ENCODE measurements around the gene NUP50.

NUP50 gene

GRCh38 chr22:45163451-45164269, at the start of gene NUP50:
Gene NUP50, plus strand, starts transcription at chr22:45163925. Its CDS starts 4,253 bp downstream, at chr22:45168178.
- Histone ChIP-seq H3K27ac (ENCODE audit: low read length) (no peak within 1 kb of the TSS), H3K9me3 (ENCODE audit: control insufficient read depth, insufficient read depth, low read length) (no peaks in the 10 kb centered on the region), H3K27me3 (ENCODE audit: control insufficient read depth, insufficient read depth, low read length) (no peaks in the 10 kb centered on the region), H3K36me3 (ENCODE audit: control insufficient read depth, insufficient read depth, low read length) (peaks cover 3% of the 10 kb centered on the region; the same call in 1 of the 2 replicates), H3K4me1 (ENCODE audit: control insufficient read depth, insufficient read depth, low read length) (no peaks in the 10 kb centered on the region), H3K4me3 (ENCODE audit: low read length) (peak within 1 kb of the TSS; percentile 47)
- peak; percentile 87 for DNase-seq (ENCODE audit: low read depth, low spot score)
- WGBS (ENCODE audit: insufficient coverage, insufficient read length): no CpG with 5 or more reads among the region's 100 CpGs

- peaks cover 2% of the 10 kb centered on the region; the same call in 1 of the 2 replicates for H3K4me1 ChIP-seq (ENCODE audit: control insufficient read depth, insufficient read depth, low read length)
- H3K27me3 ChIP-seq (ENCODE audit: control insufficient read depth, insufficient read depth, low read length): no peaks in the 10 kb centered on the region
- no CpG with 5 or more reads among the region's 9 CpGs for WGBS (ENCODE audit: insufficient coverage, insufficient read length)
- H3K36me3 ChIP-seq (ENCODE audit: control insufficient read depth, insufficient read depth, low read length): no peaks in the 10 kb centered on the region
- no peak for DNase-seq (ENCODE audit: low read depth, low spot score)
- H3K9me3 ChIP-seq (ENCODE audit: control insufficient read depth, insufficient read depth, low read length): no peaks in the 10 kb centered on the region
- H3K27ac ChIP-seq (ENCODE audit: low read length): no peak overlapping the region
- H3K4me3 ChIP-seq (ENCODE audit: low read length): no peak overlapping the region
Measured at GRCh38 chr22:45120440-45120839, 43.3 kb upstream of the NUP50 start.

GRCh38 chr22:45120931-45121330, 42.8 kb upstream of the NUP50 start:
- no peak for DNase-seq (ENCODE audit: low read depth, low spot score)
- no peaks in the 10 kb centered on the region for H3K36me3 ChIP-seq (ENCODE audit: control insufficient read depth, insufficient read depth, low read length)
- H3K4me1 ChIP-seq (ENCODE audit: control insufficient read depth, insufficient read depth, low read length): peaks cover 2% of the 10 kb centered on the region; the same call in 1 of the 2 replicates
- no peaks in the 10 kb centered on the region for H3K27me3 ChIP-seq (ENCODE audit: control insufficient read depth, insufficient read depth, low read length)
- no peak overlapping the region for H3K27ac ChIP-seq (ENCODE audit: low read length)
- WGBS (ENCODE audit: insufficient coverage, insufficient read length): no CpG with 5 or more reads among the region's 8 CpGs
- no peak overlapping the region for H3K4me3 ChIP-seq (ENCODE audit: low read length)
- H3K9me3 ChIP-seq (ENCODE audit: control insufficient read depth, insufficient read depth, low read length): no peaks in the 10 kb centered on the region

GRCh38 chr22:45124176-45124847, 39.4 kb upstream of the NUP50 start:
- Histone ChIP-seq H3K4me1 (ENCODE audit: control insufficient read depth, insufficient read depth, low read length) (peaks cover 2% of the 10 kb centered on the region; the same call in 1 of the 2 replicates), H3K9me3 (ENCODE audit: control insufficient read depth, insufficient read depth, low read length) (no peaks in the 10 kb centered on the region), H3K27me3 (ENCODE audit: control insufficient read depth, insufficient read depth, low read length) (no peaks in the 10 kb centered on the region), H3K27ac (ENCODE audit: low read length) (no peak overlapping the region), H3K36me3 (ENCODE audit: control insufficient read depth, insufficient read depth, low read length) (no peaks in the 10 kb centered on the region), H3K4me3 (ENCODE audit: low read length) (no peak overlapping the region)
- WGBS (ENCODE audit: insufficient coverage, insufficient read length): no CpG with 5 or more reads among the region's 10 CpGs
- no peak for DNase-seq (ENCODE audit: low read depth, low spot score)

GRCh38 chr22:45125188-45125587, 38.5 kb upstream of the NUP50 start:
- Histone ChIP-seq H3K27ac (ENCODE audit: low read length) (no peak overlapping the region), H3K4me3 (ENCODE audit: low read length) (no peak overlapping the region), H3K36me3 (ENCODE audit: control insufficient read depth, insufficient read depth, low read length) (no peaks in the 10 kb centered on the region), H3K27me3 (ENCODE audit: control insufficient read depth, insufficient read depth, low read length) (no peaks in the 10 kb centered on the region), H3K9me3 (ENCODE audit: control insufficient read depth, insufficient read depth, low read length) (no peaks in the 10 kb centered on the region), H3K4me1 (ENCODE audit: control insufficient read depth, insufficient read depth, low read length) (peaks cover 2% of the 10 kb centered on the region; the same call in 1 of the 2 replicates)
- no peak for DNase-seq (ENCODE audit: low read depth, low spot score)
- WGBS (ENCODE audit: insufficient coverage, insufficient read length): no CpG with 5 or more reads among the region's 8 CpGs

- no peak for DNase-seq (ENCODE audit: low read depth, low spot score)
Measured at GRCh38 chr22:45127866-45128265, 35.9 kb upstream of the NUP50 start.

GRCh38 chr22:45129703-45130524, 33.8 kb upstream of the NUP50 start:
- Histone ChIP-seq H3K27ac (ENCODE audit: low read length) (no peak overlapping the region), H3K27me3 (ENCODE audit: control insufficient read depth, insufficient read depth, low read length) (no peaks in the 10 kb centered on the region), H3K36me3 (ENCODE audit: control insufficient read depth, insufficient read depth, low read length) (no peaks in the 10 kb centered on the region), H3K4me3 (ENCODE audit: low read length) (no peak overlapping the region), H3K9me3 (ENCODE audit: control insufficient read depth, insufficient read depth, low read length) (peaks cover 3% of the 10 kb centered on the region; the same call in 1 of the 2 replicates), H3K4me1 (ENCODE audit: control insufficient read depth, insufficient read depth, low read length) (peaks cover 2% of the 10 kb centered on the region; the same call in 1 of the 2 replicates)
- no CpG with 5 or more reads among the region's 14 CpGs for WGBS (ENCODE audit: insufficient coverage, insufficient read length)
- no peak for DNase-seq (ENCODE audit: low read depth, low spot score)

More at GRCh38 chr22:45127866-45128265, 35.9 kb upstream of the NUP50 start:
- H3K4me1 ChIP-seq (ENCODE audit: control insufficient read depth, insufficient read depth, low read length): peaks cover 2% of the 10 kb centered on the region; the same call in 1 of the 2 replicates
- no peak overlapping the region for H3K4me3 ChIP-seq (ENCODE audit: low read length)
- no peaks in the 10 kb centered on the region for H3K36me3 ChIP-seq (ENCODE audit: control insufficient read depth, insufficient read depth, low read length)
- no CpG with 5 or more reads among the region's 3 CpGs for WGBS (ENCODE audit: insufficient coverage, insufficient read length)
- H3K9me3 ChIP-seq (ENCODE audit: control insufficient read depth, insufficient read depth, low read length): no peaks in the 10 kb centered on the region
- no peak overlapping the region for H3K27ac ChIP-seq (ENCODE audit: low read length)
- no peaks in the 10 kb centered on the region for H3K27me3 ChIP-seq (ENCODE audit: control insufficient read depth, insufficient read depth, low read length)

GRCh38 chr22:45130891-45131290, 32.8 kb upstream of the NUP50 start:
- Histone ChIP-seq H3K36me3 (ENCODE audit: control insufficient read depth, insufficient read depth, low read length) (no peaks in the 10 kb centered on the region), H3K27ac (ENCODE audit: low read length) (no peak overlapping the region), H3K9me3 (ENCODE audit: control insufficient read depth, insufficient read depth, low read length) (peaks cover 3% of the 10 kb centered on the region; the same call in 1 of the 2 replicates), H3K27me3 (ENCODE audit: control insufficient read depth, insufficient read depth, low read length) (no peaks in the 10 kb centered on the region), H3K4me3 (ENCODE audit: low read length) (no peak overlapping the region), H3K4me1 (ENCODE audit: control insufficient read depth, insufficient read depth, low read length) (no peaks in the 10 kb centered on the region)
- WGBS (ENCODE audit: insufficient coverage, insufficient read length): no CpG with 5 or more reads among the region's 8 CpGs
- DNase-seq (ENCODE audit: low read depth, low spot score): no peak

GRCh38 chr22:45131749-45132148, 32.0 kb upstream of the NUP50 start:
- no peaks in the 10 kb centered on the region for H3K36me3 ChIP-seq (ENCODE audit: control insufficient read depth, insufficient read depth, low read length)
- H3K9me3 ChIP-seq (ENCODE audit: control insufficient read depth, insufficient read depth, low read length): peaks cover 3% of the 10 kb centered on the region; the same call in 1 of the 2 replicates
- H3K27me3 ChIP-seq (ENCODE audit: control insufficient read depth, insufficient read depth, low read length): no peaks in the 10 kb centered on the region
- no peak for DNase-seq (ENCODE audit: low read depth, low spot score)
- WGBS (ENCODE audit: insufficient coverage, insufficient read length): no CpG with 5 or more reads among the region's 3 CpGs
- no peak overlapping the region for H3K4me3 ChIP-seq (ENCODE audit: low read length)
- no peaks in the 10 kb centered on the region for H3K4me1 ChIP-seq (ENCODE audit: control insufficient read depth, insufficient read depth, low read length)
- no peak overlapping the region for H3K27ac ChIP-seq (ENCODE audit: low read length)

GRCh38 chr22:45134313-45134712, 29.4 kb upstream of the NUP50 start:
- Histone ChIP-seq H3K27me3 (ENCODE audit: control insufficient read depth, insufficient read depth, low read length) (no peaks in the 10 kb centered on the region), H3K27ac (ENCODE audit: low read length) (no peak overlapping the region), H3K9me3 (ENCODE audit: control insufficient read depth, insufficient read depth, low read length) (peaks cover 3% of the 10 kb centered on the region; the same call in 1 of the 2 replicates), H3K4me3 (ENCODE audit: low read length) (no peak overlapping the region), H3K4me1 (ENCODE audit: control insufficient read depth, insufficient read depth, low read length) (no peaks in the 10 kb centered on the region), H3K36me3 (ENCODE audit: control insufficient read depth, insufficient read depth, low read length) (no peaks in the 10 kb centered on the region)
- no peak for DNase-seq (ENCODE audit: low read depth, low spot score)
- WGBS (ENCODE audit: insufficient coverage, insufficient read length): no CpG with 5 or more reads among the region's 5 CpGs

All from iPS DF 6.9 (cell line).